ENCODE data around the gene LIMD2. TPM values are rescaled to one million over a fixed set of nuclear protein-coding genes. Genes with fewer than 3 reads are reported as not detected.
A peak's percentile ranks its signal among the peaks of the same experiment; 100 is the strongest.

The LIMD2 gene
- total RNA-seq, 4 donors from 2014 or later, result 0.97 to 2.8 (median 1.5) TPM

DNA sequence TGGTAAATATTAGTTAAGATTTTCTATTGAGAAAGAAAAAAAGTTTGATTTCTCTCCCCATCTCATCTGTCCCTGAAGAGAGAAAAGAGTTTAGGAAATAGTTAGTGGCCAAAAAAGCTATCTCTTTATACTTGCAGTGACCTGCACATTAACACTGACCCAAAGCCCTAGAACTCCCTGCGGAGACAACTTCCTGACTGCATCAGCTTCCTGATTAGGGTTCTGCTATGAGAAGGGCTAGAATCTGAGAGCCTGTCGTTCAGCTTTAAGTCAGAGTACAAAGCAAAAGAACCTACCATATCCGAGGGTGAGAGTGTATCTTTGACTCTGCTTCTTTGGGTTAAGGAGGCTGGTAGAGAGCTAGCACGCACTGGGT is 24.7 kb downstream of the LIMD2 start:
- H3K4me1 ChIP-seq, result peaks cover 14 to 26% of the 10 kb centered on the region in 2 donors
- DNase-seq, result no peak

GRCh38 chr17:63672856-63673255 is 27.1 kb downstream of the LIMD2 start:
- no peaks in the 10 kb centered on the region for H3K27me3 ChIP-seq
- H3K36me3 ChIP-seq, result peaks cover 0 to 23% of the 10 kb centered on the region in 2 donors
- DNase-seq (no peak), ATAC-seq (no peak)
- TF ChIP-seq POLR2A (IDR thresholded peaks at IDR 0.05) (no peak), CTCF (IDR thresholded peaks at IDR 0.05 in 4 of 5, conservative IDR thresholded peaks at IDR 0.05 in 1 of 5) (no peak)
- in situ Hi-C loops (cut with MboI; ENCODE audit: low sequenced_read_pairs in 4 of 4) (no loop called here), intact Hi-C loops (cut with DNase I; ENCODE audit: low total_unique reads) (no loop called here)
- no peaks in the 10 kb centered on the region for H3K9me3 ChIP-seq
- H3K27ac ChIP-seq, result no peak overlapping the region
- H3K4me3 ChIP-seq, result no peak overlapping the region
- peaks cover 14 to 26% of the 10 kb centered on the region in 2 donors for H3K4me1 ChIP-seq

More for the DNA sequence above, 24.7 kb downstream of the LIMD2 start:
- Histone ChIP-seq H3K27ac (peak overlapping the region; percentile 29 to 71 (median 60)), H3K9me3 (no peaks in the 10 kb centered on the region), H3K36me3 (no peaks in the 10 kb centered on the region), H3K27me3 (no peaks in the 10 kb centered on the region), H3K4me3 (peak overlapping the region in 3 of 4 donors; percentile 15 to 32 (median 22))
- TF ChIP-seq POLR2A (IDR thresholded peaks at IDR 0.05) (no peak), CTCF (IDR thresholded peaks at IDR 0.05 in 4 of 5, conservative IDR thresholded peaks at IDR 0.05 in 1 of 5) (no peak)
- in situ Hi-C loops (cut with MboI; ENCODE audit: low sequenced_read_pairs in 4 of 4), result no loop called here
- ATAC-seq, result peak; percentile 55 to 61
- intact Hi-C loops (cut with DNase I; ENCODE audit: low total_unique reads), result no loop called here

DNA sequence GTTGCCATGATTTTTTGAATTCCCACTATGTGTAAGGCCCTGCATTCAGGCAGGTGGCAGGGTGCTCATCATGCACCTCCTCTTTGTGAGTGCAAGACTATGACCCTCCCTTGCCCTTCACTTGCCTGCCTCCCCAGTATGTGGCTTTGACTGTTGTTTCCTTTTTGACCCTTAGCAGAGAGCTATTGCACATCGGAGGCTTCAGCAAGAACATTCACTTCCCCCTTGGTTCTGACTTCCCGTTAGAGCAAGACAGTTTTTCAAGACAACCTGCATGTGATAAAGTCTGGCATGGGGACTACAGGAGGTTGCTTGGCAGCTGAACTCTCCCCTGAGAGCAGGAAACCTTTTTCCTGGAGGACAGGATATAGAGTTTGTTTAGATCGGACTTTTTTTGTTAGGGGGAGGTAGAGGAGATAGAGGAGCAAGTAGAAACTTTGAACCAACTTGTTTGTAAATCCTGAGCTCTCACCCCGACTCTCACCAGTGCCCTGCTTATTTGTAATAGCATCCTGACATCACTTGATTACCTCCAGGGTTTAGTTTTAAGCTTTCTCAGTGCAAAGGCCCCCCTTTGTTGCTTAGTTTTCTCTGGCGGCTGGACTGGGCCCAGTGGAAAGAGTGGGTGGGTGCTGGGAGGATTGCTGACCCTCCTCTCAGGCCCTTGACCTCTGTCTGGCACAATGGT is 34.3 kb downstream of the LIMD2 start:
- H3K4me1 ChIP-seq, result peaks cover 0 to 10% of the 10 kb centered on the region in 2 donors
- DNase-seq (no peak), ATAC-seq (peak in 1 of 2 donors; percentile 30)
- no peaks in the 10 kb centered on the region for H3K27me3 ChIP-seq
- intact Hi-C loops (cut with DNase I; ENCODE audit: low total_unique reads) (no loop called here), in situ Hi-C loops (cut with MboI; ENCODE audit: low sequenced_read_pairs in 4 of 4) (no loop called here)
- no peaks in the 10 kb centered on the region for H3K9me3 ChIP-seq
- peaks cover 0 to 73% of the 10 kb centered on the region in 2 donors for H3K36me3 ChIP-seq
- H3K27ac ChIP-seq, result peak overlapping the region in 1 of 4 donors; percentile 17
- no peak for TF ChIP-seq CTCF (IDR thresholded peaks at IDR 0.05 in 4 of 5, conservative IDR thresholded peaks at IDR 0.05 in 1 of 5)
- no peak for TF ChIP-seq POLR2A (IDR thresholded peaks at IDR 0.05)
- H3K4me3 ChIP-seq, result no peak overlapping the region

DNA sequence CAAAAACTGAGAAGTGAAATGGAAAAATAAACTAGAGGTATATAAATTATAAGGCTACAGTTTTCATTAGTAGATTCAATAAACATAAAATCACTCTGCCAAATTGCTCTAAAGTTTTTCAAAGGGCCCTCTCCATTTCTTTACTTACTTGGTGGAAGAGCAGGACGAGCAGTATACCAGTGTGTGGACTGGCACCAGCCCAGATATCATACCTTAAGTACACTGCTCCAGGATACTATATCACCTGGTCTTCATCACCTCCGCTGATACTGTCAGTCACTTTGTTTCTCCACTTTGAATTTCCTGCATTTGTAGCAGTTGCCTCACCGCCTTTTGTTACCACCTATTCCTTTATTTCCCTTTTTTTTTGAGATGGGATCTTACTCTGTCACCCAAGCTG is 40.1 kb downstream of the LIMD2 start:
- no peaks in the 10 kb centered on the region for H3K27me3 ChIP-seq
- intact Hi-C loops (cut with DNase I; ENCODE audit: low total_unique reads), result no loop called here
- TF ChIP-seq POLR2A (IDR thresholded peaks at IDR 0.05) (no peak), CTCF (IDR thresholded peaks at IDR 0.05 in 4 of 5, conservative IDR thresholded peaks at IDR 0.05 in 1 of 5) (no peak)
- H3K4me1 ChIP-seq, result peaks cover 0 to 7% of the 10 kb centered on the region in 2 donors
- no peak overlapping the region for H3K4me3 ChIP-seq
- DNase-seq (no peak), ATAC-seq (no peak)
- no peak overlapping the region for H3K27ac ChIP-seq
- H3K36me3 ChIP-seq, result peaks cover 0 to 54% of the 10 kb centered on the region in 2 donors
- no peaks in the 10 kb centered on the region for H3K9me3 ChIP-seq
- in situ Hi-C loops (cut with MboI; ENCODE audit: low sequenced_read_pairs in 4 of 4), result no loop called here
